ENCODE measurements around the gene THOC2.
"Not testable (repeated sequence)": the region's sequence is repeated elsewhere in the genome, so short reads cannot be mapped to it uniquely, and the experiment has no call there.

Gene THOC2

DNA sequence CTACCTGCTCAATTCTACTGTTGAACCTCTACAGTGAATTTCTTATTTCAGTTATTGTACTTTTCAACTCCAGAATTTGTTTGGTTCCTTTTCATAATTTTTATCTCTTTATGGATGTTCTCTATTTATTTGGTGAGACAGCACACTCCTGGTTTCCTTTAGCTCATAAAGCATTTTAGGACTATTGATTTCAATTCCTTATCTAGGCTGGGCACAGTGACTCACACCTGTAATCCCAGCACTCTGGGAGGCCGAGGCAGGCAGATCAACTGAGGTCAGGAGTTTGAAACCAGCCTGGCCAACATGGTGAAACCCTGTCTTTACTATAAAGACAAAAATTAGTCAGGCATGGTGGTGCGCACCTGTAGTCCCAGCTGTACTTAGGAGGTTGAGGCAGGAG is 57.7 kb downstream of the THOC2 start:
- no peak for DNase-seq (ENCODE audit: low spot score)

DNA sequence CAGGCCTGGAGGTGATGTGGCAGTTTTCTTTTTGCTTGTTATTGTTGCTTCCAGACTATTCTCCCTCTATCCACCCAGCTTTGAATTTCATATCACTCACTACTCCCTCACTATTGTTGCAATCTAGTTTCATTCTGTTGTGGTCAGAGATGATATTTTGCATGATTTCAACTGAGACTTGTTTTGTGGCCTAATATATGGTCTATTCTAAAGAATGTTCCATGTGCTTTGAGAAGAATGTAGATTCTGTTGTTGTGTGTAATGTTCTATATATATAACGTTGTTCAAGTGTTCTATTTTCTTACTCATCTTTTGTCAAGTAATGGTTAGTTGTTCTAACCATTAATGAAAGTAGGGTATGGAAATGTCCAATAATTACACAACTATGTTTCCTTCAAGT is 59.0 kb downstream of the THOC2 start:
- DNase-seq (ENCODE audit: low spot score) = no peak

DNA sequence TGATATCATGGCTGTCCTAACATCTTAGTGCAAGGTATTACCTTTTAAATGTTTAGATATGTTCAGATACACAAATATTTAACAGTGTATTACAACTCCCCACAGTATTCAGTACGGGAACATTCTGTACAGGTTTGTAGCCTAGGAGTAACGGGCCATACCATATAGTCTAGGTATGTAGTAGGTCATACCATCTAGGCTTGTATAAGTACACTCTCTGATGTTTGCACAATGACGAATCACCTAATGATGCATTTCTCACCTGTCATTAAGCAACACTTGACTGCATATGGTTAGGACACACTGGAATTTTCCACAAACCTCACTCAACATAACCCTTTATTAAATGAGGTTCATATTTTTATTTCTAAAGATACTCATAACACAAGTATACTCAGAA is 67.7 kb downstream of the THOC2 start:
- DNase-seq (ENCODE audit: low spot score) = no peak

DNA sequence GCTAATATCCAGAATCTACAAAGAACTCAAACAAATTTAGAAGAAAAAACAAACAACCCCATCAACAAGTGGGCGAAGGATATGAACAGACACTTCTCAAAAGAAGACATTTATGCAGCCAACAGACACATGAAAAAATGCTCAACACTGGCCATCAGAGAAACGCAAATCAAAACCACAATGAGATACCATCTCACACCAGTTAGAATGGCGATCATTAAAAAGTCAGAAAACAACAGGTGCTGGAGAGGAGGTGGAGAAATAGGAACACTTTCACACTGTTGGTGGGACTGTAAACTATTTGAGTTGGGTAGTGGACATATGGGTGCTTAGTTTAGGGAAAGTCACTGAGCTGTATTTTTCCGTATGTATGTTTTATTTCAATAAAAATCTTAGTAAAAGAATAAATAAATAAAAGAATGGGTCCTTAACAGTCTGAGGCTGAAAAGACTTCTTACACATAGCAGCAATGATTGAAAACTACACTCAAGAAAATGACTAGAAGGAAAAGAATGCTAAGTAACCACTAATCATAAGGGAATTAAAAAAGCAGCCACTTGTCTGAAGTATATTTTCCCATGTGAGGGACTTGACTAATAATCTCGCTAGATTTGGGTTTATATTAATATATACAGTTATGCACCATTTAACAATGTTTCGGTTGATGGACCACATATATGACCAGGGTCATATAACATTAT is 68.2 kb downstream of the THOC2 start:
- not testable (repeated sequence) for DNase-seq (ENCODE audit: low spot score)

DNA sequence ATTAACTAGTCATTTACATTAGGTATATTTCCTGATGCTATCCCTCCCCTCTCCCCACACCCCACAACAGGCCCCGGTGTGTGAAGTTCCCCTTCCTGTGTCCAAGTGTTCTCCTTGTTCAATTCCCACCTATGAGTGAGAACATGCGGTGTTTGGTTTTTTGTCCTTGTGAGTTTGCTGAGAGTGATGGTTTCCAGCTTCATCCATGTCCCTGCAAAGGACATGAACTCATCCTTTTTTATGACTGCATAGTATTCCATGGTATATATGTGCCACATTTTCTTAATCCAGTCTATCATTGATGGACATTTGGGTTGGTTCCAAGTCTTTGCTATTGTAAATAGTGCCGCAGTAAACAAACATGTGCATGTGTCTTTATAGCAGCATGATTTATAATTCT is 69.1 kb downstream of the THOC2 start:
- not testable (repeated sequence) for DNase-seq (ENCODE audit: low spot score)

DNA sequence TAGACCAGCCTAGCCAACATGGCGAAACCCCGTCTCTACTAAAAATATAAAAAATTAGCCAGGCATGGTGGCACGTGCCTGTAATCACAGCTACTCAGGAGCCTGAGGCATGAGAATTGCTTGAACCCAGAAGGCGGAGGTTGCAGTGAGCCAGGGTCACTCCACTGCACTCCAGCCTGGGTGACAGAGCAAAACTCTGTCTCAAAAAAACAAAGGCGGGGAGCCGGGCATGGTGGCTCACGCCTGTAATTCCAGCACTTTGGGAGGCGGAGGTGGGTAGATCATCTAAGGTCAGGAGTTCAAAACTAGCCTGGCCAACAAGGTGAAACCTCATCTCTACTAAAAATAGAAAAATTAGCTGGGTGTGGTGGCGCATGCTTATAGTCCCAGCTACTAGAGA is 76.3 kb downstream of the THOC2 start:
- DNase-seq (ENCODE audit: low spot score) = not testable (repeated sequence)

DNA sequence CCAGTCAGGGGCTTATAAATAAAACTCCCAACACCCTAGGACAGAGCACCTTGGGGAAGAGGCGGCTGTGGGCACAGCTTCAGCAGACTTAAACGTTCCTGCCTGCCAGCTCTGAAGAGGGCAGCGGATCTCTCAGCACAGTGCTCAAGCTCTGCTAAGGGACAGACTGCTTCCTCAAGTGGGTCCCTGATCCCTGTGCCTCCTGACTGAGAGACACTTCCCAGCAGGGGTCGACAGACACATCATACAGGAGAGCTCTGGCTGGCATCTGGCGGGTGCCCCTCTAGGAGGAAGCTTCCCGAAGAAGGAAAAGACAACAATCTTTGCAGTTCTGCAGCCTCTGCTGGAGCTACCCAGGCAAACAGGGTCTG is 84.1 kb downstream of the THOC2 start:
- not testable (repeated sequence) for DNase-seq (ENCODE audit: low spot score)

DNA sequence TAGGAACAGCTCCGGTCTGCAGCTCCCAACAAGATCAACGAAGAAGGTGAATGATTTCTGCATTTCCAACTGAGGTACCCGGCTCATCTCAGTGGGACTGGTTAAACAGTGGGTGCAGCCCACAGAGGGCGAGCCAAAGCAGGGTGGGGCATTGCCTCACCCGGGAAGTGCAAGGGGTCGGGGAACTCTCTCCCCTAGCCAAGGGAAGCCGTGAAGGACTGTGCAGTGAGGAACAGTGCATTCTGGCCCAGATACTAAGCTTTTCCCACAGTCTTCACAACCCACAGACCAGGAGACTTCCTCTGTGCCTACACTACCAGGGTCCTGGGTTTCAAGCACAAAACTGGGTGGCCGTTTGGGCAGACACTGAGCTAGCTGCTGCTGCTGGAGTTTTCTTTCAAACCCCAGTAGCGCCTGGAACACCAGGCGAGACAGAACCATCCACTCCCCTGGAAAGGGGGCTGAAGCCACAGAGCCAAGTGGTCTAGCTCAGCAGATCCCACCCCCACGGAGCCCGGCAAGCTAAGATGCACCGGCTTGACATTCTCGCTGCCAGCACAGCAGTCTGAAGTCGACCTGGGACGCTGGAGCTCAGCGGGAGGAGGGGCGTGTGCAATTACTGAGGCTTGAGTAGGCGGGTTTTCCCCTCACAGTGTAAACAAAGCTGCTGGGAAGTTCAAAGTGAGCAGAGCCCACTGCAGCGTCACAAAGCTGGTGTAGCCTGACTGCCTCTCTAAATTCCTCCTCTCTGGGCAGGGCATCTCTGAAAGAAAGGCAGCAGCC is 84.6 kb downstream of the THOC2 start:
- no peak for DNase-seq (ENCODE audit: low spot score)

DNA sequence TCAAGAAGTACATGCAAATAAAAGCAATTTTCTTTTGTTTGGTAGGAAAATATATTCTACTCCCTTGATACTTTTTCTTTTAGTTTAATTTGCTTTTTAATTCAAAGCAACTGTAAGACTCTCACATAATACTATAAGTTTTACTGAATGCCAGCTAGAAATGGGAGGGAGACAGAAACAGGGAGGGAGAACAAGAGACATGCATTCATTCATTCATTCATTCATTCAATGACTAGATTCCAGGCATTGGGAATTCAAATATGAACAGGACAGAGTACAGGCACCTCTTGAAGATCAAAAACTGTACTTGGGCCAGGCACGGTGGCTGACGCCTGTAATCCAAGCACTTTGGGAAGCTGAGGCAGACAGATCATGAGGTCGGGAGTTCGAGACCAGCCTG is 85.6 kb downstream of the THOC2 start:
- no peak for DNase-seq (ENCODE audit: low spot score)

DNA sequence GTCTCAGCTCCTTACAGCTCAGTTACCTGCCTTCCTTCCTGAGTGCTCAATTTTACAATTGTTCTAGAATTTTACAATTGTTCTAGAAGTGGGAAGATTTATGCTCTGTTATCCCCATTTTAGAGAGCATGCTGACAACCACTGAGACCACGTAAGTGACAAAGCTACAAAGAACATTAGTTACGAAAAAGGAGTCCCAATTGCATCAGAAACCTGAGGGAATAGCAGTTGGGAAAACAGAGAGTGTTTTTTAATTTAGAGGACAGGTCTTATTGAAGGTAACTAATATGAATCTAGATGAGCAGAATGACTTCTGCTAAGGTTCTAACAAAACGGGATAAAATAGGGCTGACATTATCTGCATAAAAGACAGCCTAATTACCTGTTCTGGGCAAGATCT is 103.3 kb downstream of the THOC2 start:
- no peak for DNase-seq (ENCODE audit: low spot score)

DNA sequence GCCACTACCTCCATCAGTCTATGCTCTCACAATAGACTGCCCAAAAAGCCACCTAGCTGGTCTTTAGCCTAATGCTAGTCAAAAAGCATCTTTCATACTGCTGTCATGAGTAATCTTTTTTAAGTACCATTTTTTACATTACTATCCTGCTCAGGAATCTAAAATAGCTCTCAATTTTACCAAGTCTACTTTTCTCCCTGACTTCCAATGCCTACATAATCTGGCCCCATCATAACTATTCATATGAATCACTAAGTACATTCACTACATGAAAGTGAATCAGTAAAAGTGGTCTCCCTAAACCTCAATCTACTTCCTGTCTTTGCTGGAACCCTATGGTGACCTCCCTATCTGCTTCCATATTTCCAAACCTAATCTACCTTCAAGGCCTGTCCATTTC is 105.9 kb downstream of the THOC2 start:
- DNase-seq (ENCODE audit: low spot score) = no peak

DNA sequence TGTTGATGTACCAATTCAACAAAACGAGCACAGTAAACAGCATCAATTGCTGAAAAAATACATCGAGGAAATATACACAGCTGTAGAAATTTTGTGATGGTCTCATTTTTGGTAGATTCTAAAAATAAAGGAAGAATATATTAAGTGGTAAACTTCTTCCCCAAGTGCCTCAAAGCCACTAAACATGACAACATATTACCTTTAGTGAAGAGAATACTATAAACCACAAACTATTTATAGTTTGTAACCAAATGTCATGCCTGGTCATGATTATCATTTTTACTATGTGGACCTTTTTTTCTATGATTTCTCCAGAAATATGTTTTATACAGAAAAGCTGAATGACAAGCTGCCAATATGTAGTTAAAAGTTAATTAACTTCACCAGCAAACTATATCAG is 106.9 kb downstream of the THOC2 start:
- no peak for DNase-seq (ENCODE audit: low spot score)

DNA sequence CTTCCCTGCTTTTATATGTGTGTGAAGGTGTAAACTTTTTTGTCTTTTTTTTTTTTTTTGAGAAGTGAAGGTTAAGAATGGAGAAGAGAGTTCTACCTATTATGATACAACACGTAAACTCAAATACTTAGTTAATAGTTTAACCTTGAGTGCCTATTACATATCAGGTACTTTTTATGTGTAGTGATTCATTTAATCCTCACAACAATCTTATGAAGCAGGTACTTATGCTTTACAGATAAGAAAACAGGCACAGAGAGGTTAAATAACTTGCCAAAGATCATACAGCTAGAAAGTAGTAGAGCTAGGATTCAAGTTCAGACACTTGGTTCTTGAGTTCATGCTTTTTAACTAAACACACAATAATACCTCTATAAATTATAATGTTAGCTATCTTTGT is 107.4 kb downstream of the THOC2 start:
- DNase-seq (ENCODE audit: low spot score) = no peak

DNA sequence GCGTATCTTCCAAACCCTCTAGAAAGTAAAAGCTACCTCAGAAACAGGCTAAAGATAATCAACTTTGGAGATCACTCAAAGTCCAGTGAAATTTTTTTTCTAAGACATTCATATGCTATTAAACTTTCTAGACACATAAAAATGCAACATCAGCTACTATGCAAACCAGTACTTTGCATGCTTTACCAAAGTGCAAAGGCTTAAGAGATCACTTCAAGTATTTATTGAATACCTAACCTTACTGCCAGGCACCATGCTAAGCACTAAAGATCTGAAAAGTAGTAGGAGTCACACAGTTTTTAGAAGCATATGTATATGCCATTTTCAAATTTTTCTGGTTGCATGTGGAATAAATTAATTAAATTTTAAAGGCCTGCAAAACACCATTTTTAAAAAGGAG is 115.8 kb downstream of the THOC2 start:
- DNase-seq (ENCODE audit: low spot score) = no peak

DNA sequence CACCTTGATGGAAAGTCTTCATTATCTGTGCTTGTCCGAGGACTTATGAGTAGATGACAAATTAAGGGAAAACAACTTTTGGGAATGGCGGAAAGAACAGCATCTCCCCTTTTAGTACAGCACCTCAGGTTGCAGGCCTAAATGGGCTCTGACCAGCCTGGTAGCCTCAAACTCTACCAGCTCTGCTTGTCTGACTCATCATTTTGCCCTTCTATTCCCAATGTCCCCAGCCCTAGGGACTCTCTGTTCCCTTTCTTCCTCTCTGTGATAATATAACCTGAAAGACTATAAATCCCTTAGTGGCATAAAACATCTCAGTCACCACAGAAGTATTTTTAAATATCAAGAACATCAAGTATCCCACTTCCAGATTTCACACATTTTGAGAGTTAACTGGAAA is 121.9 kb downstream of the THOC2 start:
- no peak for DNase-seq (ENCODE audit: low spot score)

DNA sequence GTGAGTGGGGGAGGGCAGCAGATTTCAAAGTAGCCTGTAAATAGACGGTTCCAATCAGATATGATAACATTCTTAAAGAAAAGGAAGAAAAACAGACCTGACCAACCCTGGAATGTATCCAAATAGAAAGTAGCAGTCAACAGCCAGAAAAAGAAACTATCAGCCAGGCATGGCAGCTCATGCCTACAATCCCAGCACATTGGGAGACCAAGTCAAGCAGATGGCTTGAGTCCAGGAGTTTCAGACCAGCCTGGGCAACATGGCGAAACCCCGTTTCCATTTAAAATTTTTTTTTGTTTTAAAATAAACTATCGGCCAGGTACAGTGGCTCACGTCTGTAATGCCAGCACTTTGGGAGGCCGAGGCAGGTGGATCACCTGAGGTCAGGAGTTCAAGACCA is 125.0 kb downstream of the THOC2 start:
- no peak for DNase-seq (ENCODE audit: low spot score)

DNA sequence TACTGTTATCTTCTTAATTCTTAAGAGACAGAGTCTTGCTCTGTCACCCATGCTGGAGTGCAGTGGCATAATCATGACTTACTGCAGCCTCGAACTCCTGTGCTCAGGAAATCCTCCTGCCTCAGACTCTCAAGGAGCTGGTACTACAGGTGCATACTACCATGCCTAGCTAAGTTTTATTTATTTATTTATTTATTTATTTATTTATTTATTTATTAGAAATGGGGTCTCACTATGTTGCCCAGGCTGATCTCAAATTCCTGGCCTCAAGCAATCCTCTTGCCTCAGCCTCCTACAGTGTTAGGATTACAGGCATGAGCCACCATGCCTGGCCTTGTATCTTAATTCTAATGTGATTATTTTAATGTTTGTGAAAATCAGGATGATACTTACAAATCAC is 125.6 kb downstream of the THOC2 start:
- DNase-seq (ENCODE audit: low spot score) = no peak

DNA sequence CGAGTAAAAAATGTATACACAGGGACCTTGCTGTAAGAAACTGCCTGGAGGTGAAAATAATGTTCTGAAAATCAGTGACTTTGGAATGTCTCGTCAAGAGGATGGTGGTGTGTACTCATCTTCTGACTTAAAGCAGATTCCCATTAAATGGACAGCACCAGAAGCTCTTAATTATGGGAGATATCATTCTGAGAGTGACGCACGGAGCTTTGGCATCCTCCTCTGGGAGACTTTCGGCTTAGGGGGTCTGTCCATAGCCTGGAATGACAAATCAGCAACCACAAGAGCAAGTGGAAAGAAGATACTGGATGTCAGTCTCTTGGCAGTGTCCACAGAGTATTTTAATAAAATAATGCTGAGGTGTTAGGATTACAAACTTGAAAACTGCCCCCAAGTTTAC is 129.4 kb downstream of the THOC2 start:
- DNase-seq (ENCODE audit: low spot score) = no peak

DNA sequence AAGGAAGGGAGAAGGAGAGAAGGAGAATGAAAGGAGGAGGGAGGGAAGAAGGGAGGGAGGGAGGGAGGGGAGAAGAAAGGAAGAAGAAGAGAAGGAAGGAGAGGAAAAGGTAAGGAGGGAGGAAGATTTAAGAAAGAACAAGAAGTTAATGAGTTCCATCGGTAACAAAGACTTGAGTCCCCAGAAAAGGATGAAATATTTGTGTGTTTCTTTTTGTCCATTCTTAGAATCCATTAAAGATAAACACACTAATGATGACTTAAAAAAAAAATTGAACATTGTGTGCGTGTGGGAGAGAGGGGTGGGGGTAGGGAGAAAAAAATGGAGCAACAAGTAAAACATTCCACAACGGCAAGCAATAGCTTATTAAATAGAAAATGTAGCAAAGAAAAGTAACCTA is 131.4 kb downstream of the THOC2 start:
- no peak for DNase-seq (ENCODE audit: low spot score)

DNA sequence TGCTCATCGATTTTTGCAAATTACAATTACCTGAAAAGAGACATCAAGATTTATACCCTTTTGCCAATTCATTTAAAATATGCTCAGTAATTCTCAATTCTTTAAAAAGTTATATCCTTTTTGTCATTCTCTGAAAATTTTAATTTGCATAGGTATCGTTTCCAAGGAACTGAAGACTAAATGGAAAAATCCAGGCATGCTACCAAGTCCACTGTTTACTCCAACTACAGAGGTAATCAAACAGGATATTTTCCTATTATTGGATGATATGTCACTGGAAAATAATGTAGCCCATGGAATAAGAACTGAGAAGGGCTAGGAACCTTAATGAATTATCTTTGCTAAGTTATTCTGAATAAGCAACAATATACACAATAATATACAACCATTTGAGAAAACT is 132.7 kb downstream of the THOC2 start:
- DNase-seq (ENCODE audit: low spot score) = no peak

DNA sequence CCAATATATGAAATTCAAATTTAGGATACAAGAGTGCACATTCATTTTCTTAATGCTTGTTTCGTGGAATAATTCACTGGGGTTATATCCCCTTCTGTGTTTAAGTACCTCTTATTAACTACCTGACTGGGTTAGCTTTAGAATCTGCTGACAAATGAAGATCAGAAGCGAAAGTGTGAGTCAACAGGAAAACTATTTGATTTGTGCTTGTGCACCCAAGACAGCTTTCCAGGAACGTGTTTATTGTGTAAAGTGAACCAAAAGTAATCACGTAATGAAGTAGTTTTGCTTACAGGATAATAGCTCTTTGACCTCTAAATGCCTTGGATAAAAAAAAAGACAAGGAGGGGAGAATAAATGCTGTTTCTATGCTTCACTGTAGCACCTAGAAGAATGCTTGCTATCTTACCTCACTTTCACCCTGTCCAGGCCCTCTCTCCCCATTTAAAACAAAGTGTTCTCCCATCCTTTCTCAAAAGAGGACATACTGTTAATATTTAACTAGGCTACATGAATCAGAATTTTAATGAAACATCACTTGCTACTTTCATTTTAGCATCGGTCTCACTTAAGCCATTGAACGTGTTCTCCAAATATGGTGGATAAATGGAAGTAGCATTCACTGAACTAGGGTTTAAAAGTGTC is 141.9 kb downstream of the THOC2 start:
- DNase-seq (ENCODE audit: low spot score) = no peak

DNA sequence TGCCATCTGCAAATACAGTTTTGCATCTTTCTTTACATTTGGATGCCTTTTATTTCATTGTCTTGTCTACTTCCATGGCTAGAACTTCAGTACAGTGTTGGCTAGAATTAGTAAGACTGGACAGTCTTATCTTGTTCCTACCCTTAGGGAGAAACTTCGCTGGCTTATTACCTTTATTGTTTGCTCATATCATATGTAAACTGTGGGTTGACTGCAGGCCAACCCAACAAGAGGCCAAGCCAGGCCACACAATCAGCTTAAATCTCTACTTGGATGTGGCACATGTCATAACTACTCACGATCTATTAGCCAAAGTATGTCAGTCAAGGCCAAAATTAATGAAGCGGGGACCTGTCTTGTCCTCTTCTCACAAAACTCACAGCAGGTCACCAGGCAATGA is 144.1 kb downstream of the THOC2 start:
- DNase-seq (ENCODE audit: low spot score) = no peak

DNA sequence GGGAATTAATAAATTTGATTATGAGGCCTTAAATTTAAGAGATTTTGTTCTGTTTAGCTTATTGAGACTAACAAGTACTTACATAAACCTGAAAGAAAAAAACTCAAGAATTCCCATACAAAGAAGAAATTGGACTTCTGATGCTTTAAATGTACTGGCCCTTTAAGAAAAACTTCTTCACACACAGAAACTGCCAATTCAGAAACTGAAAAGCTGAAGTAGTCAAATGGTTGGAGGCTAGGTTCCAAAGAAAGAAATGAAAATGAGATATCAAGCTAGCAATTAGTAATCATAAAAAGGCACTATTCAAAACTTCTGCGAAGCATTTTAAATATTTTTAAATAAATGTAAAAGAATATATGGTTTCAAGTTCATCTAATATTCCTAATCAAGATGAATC is 151.3 kb downstream of the THOC2 start:
- no peak for DNase-seq (ENCODE audit: low spot score)

DNA sequence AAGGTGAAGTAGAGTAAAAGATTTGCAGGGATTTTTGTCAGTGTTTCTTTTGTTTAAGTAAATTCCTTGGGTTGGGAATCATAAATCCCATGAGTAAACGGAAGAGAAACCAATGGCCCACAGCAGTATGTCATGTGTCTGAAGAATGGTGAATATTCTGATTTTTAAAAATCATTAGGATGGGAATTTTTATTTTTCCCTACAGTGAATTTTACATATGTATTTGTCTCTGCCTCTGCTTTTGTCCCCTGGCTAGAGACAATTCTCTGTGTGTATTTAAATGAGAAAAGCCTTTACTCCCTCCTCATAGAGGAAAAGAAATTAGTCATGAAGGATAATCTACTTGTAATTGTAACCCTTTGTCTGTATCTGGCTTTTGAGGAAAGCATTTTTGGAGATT is 152.1 kb downstream of the THOC2 start:
- no peak for DNase-seq (ENCODE audit: low spot score)

Measured in hematopoietic multipotent progenitor cell treated with erythropoietin and hydrocortisone succinate and interleukin-3 and kit ligand, for 15 days (in vitro differentiated cells).